GM21717 (cell line): ENCODE measurements around the gene RASL10A.

Experiments used
- ATAC-seq: cut with Tn5 transposase; IDR thresholded peaks from one replicate; pipeline ENCODE4 v1.9.1; 2021; ENCODE audit warnings: mild to moderate bottlenecking, moderate library complexity; ENCODE audit not compliant: unreplicated experiment

The RASL10A gene

GRCh38 chr22:29306835-29307595, 8.5 kb downstream of the RASL10A start:
- ATAC-seq, result no peak

GRCh38 chr22:29306175-29306834, 9.2 kb downstream of the RASL10A start, which contains the start of gene GAS2L1:
Gene GAS2L1, plus strand, starts transcription at chr22:29306650. Its CDS starts 1,456 bp downstream, at chr22:29308106.
- ATAC-seq, result no peak

DNA sequence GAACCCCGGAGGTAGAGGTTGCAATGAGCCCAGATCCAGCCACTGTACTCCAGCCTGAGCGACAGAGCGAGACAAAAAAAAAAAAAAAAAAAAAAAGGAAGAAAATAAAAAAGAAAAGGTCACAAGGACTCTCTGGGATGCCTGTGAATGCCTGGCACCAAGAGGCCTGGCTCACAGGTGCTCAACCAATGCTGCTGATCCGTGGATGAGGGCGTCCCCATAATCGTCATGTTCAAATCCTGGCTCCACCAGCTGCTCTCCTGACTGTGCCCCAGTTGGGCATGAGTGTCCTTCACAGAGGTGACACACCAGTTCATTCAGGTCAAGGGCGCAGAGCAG, 9.7 kb downstream of the RASL10A start:
- no peak for ATAC-seq

- no peak for ATAC-seq
Observed at GRCh38 chr22:29302681-29303465, 12.6 kb downstream of the RASL10A start.

GRCh38 chr22:29302402-29302680, 13.2 kb downstream of the RASL10A start:
- ATAC-seq, result no peak

DNA sequence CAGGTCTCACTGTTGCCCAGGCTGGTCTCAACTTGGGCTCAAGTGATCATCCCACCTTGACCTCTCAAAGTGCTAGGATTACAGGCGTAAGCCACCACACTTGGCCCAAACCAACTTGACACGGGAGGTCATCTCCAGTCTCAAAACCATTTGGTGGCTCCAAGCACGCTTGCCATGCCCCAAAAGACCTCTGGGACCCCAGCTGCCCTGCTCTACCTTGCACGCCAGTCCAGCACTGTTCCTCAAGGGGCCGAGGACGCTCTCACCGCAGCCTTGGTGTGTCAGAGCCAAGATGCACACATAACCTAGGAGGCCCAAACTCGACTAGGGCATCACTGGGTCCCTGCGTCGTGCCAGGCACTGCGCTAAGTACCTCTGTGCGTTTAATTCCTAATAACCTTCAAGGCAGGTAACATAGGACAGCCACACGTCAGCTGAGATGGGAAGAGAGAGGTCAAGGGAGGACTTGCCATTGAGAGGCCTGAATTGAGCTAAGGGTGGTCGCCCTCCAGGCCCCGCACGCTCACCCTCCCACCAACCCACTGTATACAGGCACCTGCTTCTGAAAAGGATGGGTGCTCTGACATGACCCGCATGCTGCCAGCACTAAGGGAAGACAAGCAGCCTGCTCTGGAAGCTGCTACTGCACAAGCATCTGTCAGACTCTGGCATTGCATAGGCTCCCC, 13.6 kb downstream of the RASL10A start:
- no peak for ATAC-seq

DNA sequence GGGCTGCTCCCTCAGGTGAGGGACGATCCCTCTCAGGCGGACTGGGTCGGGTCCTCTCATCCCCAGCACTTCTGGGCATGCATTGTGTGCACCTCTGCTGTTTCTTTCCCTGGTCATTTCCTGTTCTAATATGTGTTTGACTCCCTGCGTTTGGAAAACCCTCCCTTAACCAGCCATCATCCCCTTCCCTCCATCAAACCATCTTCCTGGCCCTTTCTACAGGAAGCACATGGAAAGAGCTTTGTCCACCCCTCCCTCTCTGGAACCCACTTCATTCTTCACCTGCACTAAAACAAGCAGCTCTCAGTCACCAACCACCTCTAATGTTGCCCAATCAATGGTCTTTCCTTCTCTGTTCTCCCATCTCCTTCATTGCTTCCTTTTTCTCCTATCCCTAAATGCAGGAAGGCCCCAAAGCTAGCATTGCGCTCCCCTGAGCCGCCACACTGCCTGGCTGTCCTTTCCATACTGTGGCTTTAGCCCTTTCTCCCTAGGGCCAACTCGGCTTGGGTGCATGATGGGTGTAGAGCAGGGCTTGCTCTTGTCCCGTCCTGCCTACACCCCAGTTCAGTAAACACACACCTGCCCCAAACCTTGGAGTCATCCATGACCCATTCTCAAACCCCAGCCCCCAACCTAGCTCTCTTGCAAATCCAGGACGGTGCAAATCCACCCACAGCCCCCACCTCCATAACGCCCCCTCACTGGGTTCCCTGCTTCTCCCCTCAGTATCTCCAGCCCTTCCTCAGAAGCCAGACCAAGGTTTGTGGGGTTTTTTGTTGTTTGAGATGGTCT, 14.5 kb downstream of the RASL10A start:
- ATAC-seq, result no peak

- ATAC-seq, result no peak
Observed at GRCh38 chr22:29300467-29300806, 15.1 kb downstream of the RASL10A start.

GRCh38 chr22:29299136-29299900, 16.2 kb downstream of the RASL10A start:
- no peak for ATAC-seq

- no peak for ATAC-seq
Observed at GRCh38 chr22:29298641-29299040, 16.9 kb downstream of the RASL10A start.

DNA sequence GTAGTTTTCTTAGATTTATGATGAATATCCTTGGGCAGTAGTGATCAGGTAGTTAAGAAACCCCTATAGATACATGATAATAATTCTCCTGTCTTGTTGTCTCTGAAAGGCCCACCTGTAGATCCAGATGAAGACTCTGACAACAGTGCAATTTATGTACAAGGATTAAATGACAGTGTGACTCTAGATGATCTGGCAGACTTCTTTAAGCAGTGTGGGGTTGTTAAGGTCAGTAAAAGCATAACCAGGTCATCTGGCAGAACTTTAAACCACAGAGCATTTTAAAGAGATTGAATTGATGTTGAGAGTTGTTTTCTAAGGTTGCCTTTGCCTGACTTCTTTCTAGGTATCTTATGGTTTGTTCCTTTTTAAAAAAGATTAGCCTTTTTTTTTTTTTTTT, 23.1 kb downstream of the RASL10A start:
- ATAC-seq, result no peak

GRCh38 chr22:29291215-29291614, 24.3 kb downstream of the RASL10A start:
- ATAC-seq, result no peak

- ATAC-seq, result no peak
Observed at GRCh38 chr22:29290061-29290460, 25.4 kb downstream of the RASL10A start.

DNA sequence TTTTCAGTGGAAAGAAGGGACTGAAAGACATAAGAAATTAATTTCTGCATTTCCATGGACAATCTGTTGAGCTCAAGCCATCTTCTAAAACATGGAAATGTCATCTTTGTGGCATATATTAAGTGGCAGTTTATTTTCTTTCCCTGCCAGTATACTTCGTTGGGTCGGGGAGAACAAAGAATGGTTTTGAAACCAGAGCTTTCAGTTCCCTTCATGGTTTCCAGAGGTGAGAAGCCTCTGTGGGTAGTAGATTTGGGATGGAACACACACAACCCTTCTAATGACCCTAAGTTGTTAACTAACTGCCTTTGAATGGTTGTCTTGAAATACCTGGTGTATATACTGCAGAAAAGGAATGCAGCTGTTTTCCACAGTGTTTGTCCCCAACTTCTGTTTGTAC, 26.7 kb downstream of the RASL10A start:
- no peak for ATAC-seq

DNA sequence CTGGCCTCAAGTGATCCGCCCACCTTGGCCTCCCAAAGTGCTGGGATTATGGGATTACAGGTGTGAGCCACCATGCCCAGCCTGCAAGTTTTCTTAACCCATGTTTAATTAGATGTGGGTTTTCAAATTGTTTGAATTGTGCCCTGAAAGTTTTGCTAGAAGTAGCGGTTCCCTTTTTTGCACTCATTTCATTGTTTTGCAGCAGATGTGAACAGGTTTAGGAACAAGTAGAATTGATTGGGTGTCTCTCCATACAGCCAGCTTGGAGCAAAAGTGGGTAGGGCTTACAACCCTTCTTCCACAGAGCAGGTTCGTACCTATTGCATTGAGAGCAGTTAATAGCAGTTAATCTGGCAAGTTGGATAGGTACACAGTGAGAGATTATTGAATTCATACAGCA, 31.3 kb downstream of the RASL10A start:
- no peak for ATAC-seq

DNA sequence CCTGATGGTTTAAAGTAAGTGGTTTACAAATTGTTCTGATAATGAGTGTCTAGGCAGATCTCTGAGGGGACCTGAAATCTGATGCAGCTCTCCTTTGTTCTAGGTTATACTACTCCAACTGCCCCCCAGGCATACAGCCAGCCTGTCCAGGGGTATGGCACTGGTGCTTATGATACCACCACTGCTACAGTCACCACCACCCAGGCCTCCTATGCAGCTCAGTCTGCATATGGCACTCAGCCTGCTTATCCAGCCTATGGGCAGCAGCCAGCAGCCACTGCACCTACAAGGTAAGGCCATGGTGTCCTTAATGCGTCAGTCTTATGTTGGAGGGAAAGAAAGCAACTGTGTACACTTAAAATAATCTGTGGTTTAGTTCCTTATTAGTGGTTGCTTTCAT, 37.6 kb downstream of the RASL10A start:
- ATAC-seq, result no peak

DNA sequence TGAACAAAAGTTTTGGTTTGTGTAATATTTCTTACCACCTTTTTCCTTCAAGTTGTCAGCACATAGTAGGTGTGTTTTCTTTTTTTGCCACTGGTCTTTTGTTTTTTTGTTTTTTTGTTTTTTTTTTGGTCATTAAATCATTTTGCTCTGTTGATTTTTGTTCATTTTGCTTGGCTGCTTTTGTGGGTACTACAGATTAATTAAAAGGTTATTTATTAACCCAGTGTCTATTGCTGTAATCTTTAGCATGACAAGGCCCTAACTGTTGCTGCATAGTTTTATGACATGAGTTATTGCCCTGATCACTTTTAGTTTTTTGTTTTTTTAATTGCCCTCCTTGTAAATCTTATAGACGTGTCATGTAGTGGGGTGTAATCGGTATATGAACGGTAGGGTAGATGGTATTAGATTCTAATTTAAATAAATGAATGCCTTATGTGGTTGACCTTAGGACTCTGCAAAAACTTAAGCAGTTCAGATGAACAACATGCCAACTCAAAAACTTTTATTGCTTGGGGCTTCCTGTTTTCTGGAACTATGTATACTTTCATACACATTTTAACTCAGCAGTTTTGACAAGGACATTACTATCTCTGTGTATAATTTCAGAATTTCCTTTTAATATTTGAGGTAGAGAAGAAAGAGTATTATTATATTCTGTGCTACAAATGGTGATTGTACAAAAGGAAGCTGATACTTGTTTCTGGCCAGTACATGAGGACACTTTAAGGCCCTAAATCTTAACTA, 39.5 kb downstream of the RASL10A start:
- ATAC-seq, result no peak

DNA sequence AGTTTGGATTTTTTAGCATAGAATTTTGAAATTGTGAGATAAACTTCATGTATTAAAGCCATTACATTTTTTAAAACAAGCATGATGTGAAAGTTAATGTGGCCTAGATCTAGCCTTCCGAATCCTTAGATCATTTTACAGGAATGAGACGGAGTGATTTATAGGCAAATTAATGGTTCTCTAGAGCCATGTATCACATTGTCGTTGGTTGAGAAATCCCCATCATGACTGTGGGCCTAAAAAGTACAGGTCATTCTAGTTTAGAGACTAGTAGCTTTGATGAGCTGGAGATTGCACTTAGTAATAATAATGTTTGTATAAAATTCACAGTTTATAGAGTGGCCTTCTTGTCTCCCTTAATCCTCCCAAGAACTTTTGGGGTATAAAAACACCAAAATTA, 40.3 kb downstream of the RASL10A start:
- ATAC-seq, result no peak

- no peak for ATAC-seq
Observed at GRCh38 chr22:29272624-29273023, 42.9 kb downstream of the RASL10A start.
